ENCODE data around the gene CUX1. TPM values are rescaled to one million over a fixed set of nuclear protein-coding genes. Genes with fewer than 3 reads are reported as not detected.

Gene CUX1
- total and polyA plus RNA-seq, 7 experiments from 2014 or later, result 10.1 to 81.6 (median 42.5) TPM

DNA sequence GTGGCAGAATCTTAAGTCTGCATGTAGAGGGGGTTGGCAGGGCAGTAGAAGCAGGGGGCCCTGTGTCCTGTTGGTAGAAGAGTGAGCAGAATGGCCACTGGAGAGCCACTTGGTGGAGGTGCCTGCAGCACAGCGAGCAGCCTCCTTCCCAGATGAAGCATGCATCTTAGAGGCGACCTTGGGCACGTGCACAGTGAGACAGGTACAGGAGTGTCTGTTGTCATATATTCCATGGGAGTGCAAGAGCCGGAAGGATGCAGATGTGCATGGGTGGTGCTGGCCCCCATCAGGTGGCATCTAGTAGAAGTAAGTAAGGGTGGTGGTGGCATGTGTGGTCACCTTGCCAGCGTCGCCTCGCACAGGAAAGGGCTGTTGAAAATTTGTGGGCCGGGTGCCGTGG, 53.9 kb downstream of the CUX1 start:
- H3K36me3 ChIP-seq (ENCODE audit: control insufficient read depth in 2 of 3, insufficient read depth in 3 of 3, low read length in 3 of 3), result no peaks in the 10 kb centered on the region
- no peak overlapping the region for H3K4me3 Mint-ChIP-seq
- H3K4me1 ChIP-seq (ENCODE audit: control insufficient read depth in 2 of 2, insufficient read depth in 2 of 2, low read length in 2 of 2), result no peaks in the 10 kb centered on the region
- H3K27me3 Mint-ChIP-seq, result no peaks in the 10 kb centered on the region
- H3K36me3 Mint-ChIP-seq, result no peaks in the 10 kb centered on the region
- intact Hi-C loops (cut with micrococcal nuclease), result no loop called here
- ATAC-seq, result no peak
- no peak for DNase-seq
- no peaks in the 10 kb centered on the region for H3K9me3 ChIP-seq (ENCODE audit: control insufficient read depth in 2 of 3, low read length in 3 of 3)
- ChIA-PET CTCF (no interaction called here), POLR2A (no interaction called here)
- H3K27ac ChIP-seq (ENCODE audit: low read depth, low read length), result no peak overlapping the region
- H3K4me3 ChIP-seq (ENCODE audit: low read length), result no peak overlapping the region
- no peaks in the 10 kb centered on the region for H3K27me3 ChIP-seq (ENCODE audit: control insufficient read depth in 2 of 2, insufficient read depth in 2 of 2, low read length in 2 of 2)
- peaks cover 5 to 37% (median 27%) of the 10 kb centered on the region in 7 donors for H3K4me1 Mint-ChIP-seq
- no peaks in the 10 kb centered on the region for H3K9me3 Mint-ChIP-seq
- peak overlapping the region in 1 of 9 donors; percentile 20 for H3K27ac Mint-ChIP-seq

DNA sequence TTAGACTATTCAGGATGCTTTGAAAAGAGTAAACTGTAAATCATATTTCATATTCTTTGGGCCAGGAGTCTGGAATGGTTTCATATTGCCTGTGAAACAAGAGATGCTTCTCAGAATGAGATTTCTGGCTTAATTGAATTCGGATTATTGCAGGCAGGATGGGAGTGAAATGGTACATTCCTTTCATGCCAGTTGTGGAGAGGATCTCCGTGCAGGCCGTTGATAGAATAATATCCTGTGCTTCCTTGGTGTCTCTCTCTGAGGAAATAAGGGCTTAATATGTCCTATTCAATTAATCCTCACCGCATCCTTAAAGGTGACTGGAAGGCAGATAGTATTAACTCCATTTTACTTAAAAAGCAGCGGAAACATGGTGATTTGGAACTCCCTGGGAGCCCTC, 56.6 kb downstream of the CUX1 start:
- no peaks in the 10 kb centered on the region for H3K36me3 ChIP-seq (ENCODE audit: control insufficient read depth in 2 of 3, insufficient read depth in 3 of 3, low read length in 3 of 3)
- H3K9me3 Mint-ChIP-seq, result no peaks in the 10 kb centered on the region
- no peaks in the 10 kb centered on the region for H3K27me3 ChIP-seq (ENCODE audit: control insufficient read depth in 2 of 2, insufficient read depth in 2 of 2, low read length in 2 of 2)
- no peaks in the 10 kb centered on the region for H3K27me3 Mint-ChIP-seq
- no peak overlapping the region for H3K4me3 Mint-ChIP-seq
- ChIA-PET CTCF (no interaction called here), POLR2A (no interaction called here)
- H3K4me1 ChIP-seq (ENCODE audit: control insufficient read depth in 2 of 2, insufficient read depth in 2 of 2, low read length in 2 of 2), result no peaks in the 10 kb centered on the region
- no peak for ATAC-seq
- H3K9me3 ChIP-seq (ENCODE audit: control insufficient read depth in 2 of 3, low read length in 3 of 3), result no peaks in the 10 kb centered on the region
- peaks cover 0 to 4% (median 0%) of the 10 kb centered on the region in 5 donors for H3K36me3 Mint-ChIP-seq
- no peak overlapping the region for H3K4me3 ChIP-seq (ENCODE audit: low read length)
- intact Hi-C loops (cut with micrococcal nuclease), result no loop called here
- peak overlapping the region in 1 of 9 donors; percentile 36 for H3K27ac Mint-ChIP-seq
- peaks cover 5 to 33% (median 20%) of the 10 kb centered on the region in 7 donors for H3K4me1 Mint-ChIP-seq
- no peak for DNase-seq
- no peak overlapping the region for H3K27ac ChIP-seq (ENCODE audit: low read depth, low read length)

GRCh38 chr7:101875283-101875846, 57.9 kb downstream of the CUX1 start:
- H3K4me3 ChIP-seq (ENCODE audit: low read length), result no peak overlapping the region
- H3K27ac ChIP-seq (ENCODE audit: low read depth, low read length), result no peak overlapping the region
- peaks cover 0 to 5% of the 10 kb centered on the region in 2 donors for H3K4me1 ChIP-seq (ENCODE audit: control insufficient read depth in 2 of 2, insufficient read depth in 2 of 2, low read length in 2 of 2)
- no peak overlapping the region for H3K4me3 Mint-ChIP-seq
- H3K36me3 Mint-ChIP-seq, result peaks cover 0 to 4% (median 0%) of the 10 kb centered on the region in 5 donors
- DNase-seq, result no peak
- no peaks in the 10 kb centered on the region for H3K36me3 ChIP-seq (ENCODE audit: control insufficient read depth in 2 of 3, insufficient read depth in 3 of 3, low read length in 3 of 3)
- no peaks in the 10 kb centered on the region for H3K27me3 Mint-ChIP-seq
- no peaks in the 10 kb centered on the region for H3K9me3 ChIP-seq (ENCODE audit: control insufficient read depth in 2 of 3, low read length in 3 of 3)
- POLR2A ChIA-PET, result no interaction called here
- peaks cover 0 to 35% (median 23%) of the 10 kb centered on the region in 7 donors for H3K4me1 Mint-ChIP-seq
- no peaks in the 10 kb centered on the region for H3K27me3 ChIP-seq (ENCODE audit: control insufficient read depth in 2 of 2, insufficient read depth in 2 of 2, low read length in 2 of 2)
- H3K27ac Mint-ChIP-seq, result peak overlapping the region in 1 of 9 donors; percentile 51
- no peak for ATAC-seq
- intact Hi-C loops (cut with micrococcal nuclease), result no loop called here
- H3K9me3 Mint-ChIP-seq, result no peaks in the 10 kb centered on the region
- CTCF ChIA-PET, result interaction anchor here (0.6 kb wide), 1 partner anchor 435 kb away, joined by 3 read pairs; no protein-coding TSS in a partner anchor

GRCh38 chr7:101877882-101878591, 60.6 kb downstream of the CUX1 start:
- intact Hi-C loops (cut with micrococcal nuclease), result no loop called here
- no peak overlapping the region for H3K4me3 Mint-ChIP-seq
- H3K27ac Mint-ChIP-seq, result peak overlapping the region in 1 of 9 donors; percentile 73
- Histone ChIP-seq H3K9me3 (ENCODE audit: control insufficient read depth in 2 of 3, low read length in 3 of 3) (no peaks in the 10 kb centered on the region), H3K4me1 (ENCODE audit: control insufficient read depth in 2 of 2, insufficient read depth in 2 of 2, low read length in 2 of 2) (peaks cover 0 to 13% of the 10 kb centered on the region in 2 donors), H3K27ac (ENCODE audit: low read depth, low read length) (no peak overlapping the region), H3K36me3 (ENCODE audit: control insufficient read depth in 2 of 3, insufficient read depth in 3 of 3, low read length in 3 of 3) (no peaks in the 10 kb centered on the region), H3K27me3 (ENCODE audit: control insufficient read depth in 2 of 2, insufficient read depth in 2 of 2, low read length in 2 of 2) (no peaks in the 10 kb centered on the region), H3K4me3 (ENCODE audit: low read length) (no peak overlapping the region)
- DNase-seq, result no peak
- no peak for ATAC-seq
- ChIA-PET POLR2A (no interaction called here), CTCF (interaction anchor here (0.6 kb wide), 1 partner anchor 50 kb away, joined by 3 read pairs; no protein-coding TSS in a partner anchor)
- no peaks in the 10 kb centered on the region for H3K9me3 Mint-ChIP-seq
- H3K4me1 Mint-ChIP-seq, result peaks cover 5 to 43% (median 30%) of the 10 kb centered on the region in 7 donors
- H3K27me3 Mint-ChIP-seq, result no peaks in the 10 kb centered on the region
- peaks cover 0 to 4% (median 0%) of the 10 kb centered on the region in 5 donors for H3K36me3 Mint-ChIP-seq

DNA sequence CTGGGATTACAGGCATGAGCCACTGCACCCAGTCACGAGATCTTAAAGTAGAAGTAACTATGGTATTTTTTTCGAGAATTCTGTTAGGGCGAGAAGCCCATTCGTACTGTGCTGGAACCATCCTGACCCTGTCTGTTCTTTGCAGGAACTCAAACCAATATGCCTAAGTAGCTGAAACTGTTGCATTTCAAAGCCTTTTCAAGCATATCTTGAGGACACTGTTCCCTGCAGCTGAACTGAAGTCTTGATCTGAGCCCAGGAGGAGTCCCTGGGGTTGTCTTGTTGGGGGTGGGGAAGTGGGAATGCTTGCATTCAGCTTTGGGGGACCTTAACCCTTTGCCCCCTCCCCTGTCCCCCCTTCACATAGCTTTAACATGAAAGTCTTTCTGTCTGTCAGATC, 61.5 kb downstream of the CUX1 start:
- Mint-ChIP-seq H3K36me3 (peaks cover 0 to 4% (median 0%) of the 10 kb centered on the region in 5 donors), H3K9me3 (no peaks in the 10 kb centered on the region), H3K4me1 (peaks cover 5 to 41% (median 31%) of the 10 kb centered on the region in 7 donors), H3K4me3 (no peak overlapping the region), H3K27me3 (no peaks in the 10 kb centered on the region), H3K27ac (no peak overlapping the region)
- H3K27ac ChIP-seq (ENCODE audit: low read depth, low read length), result no peak overlapping the region
- ChIA-PET CTCF (no interaction called here), POLR2A (no interaction called here)
- no peaks in the 10 kb centered on the region for H3K9me3 ChIP-seq (ENCODE audit: control insufficient read depth in 2 of 3, low read length in 3 of 3)
- intact Hi-C loops (cut with micrococcal nuclease), result no loop called here
- no peaks in the 10 kb centered on the region for H3K27me3 ChIP-seq (ENCODE audit: control insufficient read depth in 2 of 2, insufficient read depth in 2 of 2, low read length in 2 of 2)
- ATAC-seq (no peak), DNase-seq (no peak)
- H3K4me1 ChIP-seq (ENCODE audit: control insufficient read depth in 2 of 2, insufficient read depth in 2 of 2, low read length in 2 of 2), result peaks cover 0 to 14% of the 10 kb centered on the region in 2 donors
- no peaks in the 10 kb centered on the region for H3K36me3 ChIP-seq (ENCODE audit: control insufficient read depth in 2 of 3, insufficient read depth in 3 of 3, low read length in 3 of 3)
- no peak overlapping the region for H3K4me3 ChIP-seq (ENCODE audit: low read length)

GRCh38 chr7:101879565-101879964, 62.1 kb downstream of the CUX1 start:
- no peaks in the 10 kb centered on the region for H3K27me3 ChIP-seq (ENCODE audit: control insufficient read depth in 2 of 2, insufficient read depth in 2 of 2, low read length in 2 of 2)
- H3K36me3 ChIP-seq (ENCODE audit: control insufficient read depth in 2 of 3, insufficient read depth in 3 of 3, low read length in 3 of 3), result no peaks in the 10 kb centered on the region
- Mint-ChIP-seq H3K4me1 (peaks cover 11 to 45% (median 36%) of the 10 kb centered on the region in 7 donors), H3K27me3 (no peaks in the 10 kb centered on the region), H3K27ac (peak overlapping the region in 1 of 9 donors; percentile 62), H3K36me3 (peaks cover 0 to 4% (median 0%) of the 10 kb centered on the region in 5 donors), H3K9me3 (no peaks in the 10 kb centered on the region), H3K4me3 (peak overlapping the region in 2 of 10 donors; percentile 34 to 45)
- intact Hi-C loops (cut with micrococcal nuclease), result no loop called here
- ChIA-PET CTCF (no interaction called here), POLR2A (no interaction called here)
- DNase-seq (no peak), ATAC-seq (no peak)
- H3K4me3 ChIP-seq (ENCODE audit: low read length), result no peak overlapping the region
- H3K4me1 ChIP-seq (ENCODE audit: control insufficient read depth in 2 of 2, insufficient read depth in 2 of 2, low read length in 2 of 2), result peaks cover 0 to 20% of the 10 kb centered on the region in 2 donors
- H3K27ac ChIP-seq (ENCODE audit: low read depth, low read length), result no peak overlapping the region
- H3K9me3 ChIP-seq (ENCODE audit: control insufficient read depth in 2 of 3, low read length in 3 of 3), result no peaks in the 10 kb centered on the region
